SJCRH30 (cell line): ENCODE data around the gene LHPP. TPM values are rescaled to one million over a fixed set of nuclear protein-coding genes. Genes with fewer than 3 reads are reported as not detected.
"Not testable (repeated sequence)": the region's sequence is repeated elsewhere in the genome, so short reads cannot be mapped to it uniquely, and the experiment has no call there.

Experiments used
- DNase-seq, 2 experiments: peaks; one replicate each; pipeline ENCODE4 v3.0.0-alpha.2; 2015 to 2020
- H3K27ac ChIP-seq: fragments of 250-450 bp; sonication (Bioruptor Pico); 2 replicates; pipeline ENCODE4 v1.5.1; 2020; ENCODE audit warnings: mild to moderate bottlenecking, moderate library complexity
- H3K27me3 ChIP-seq: fragments of 250-450 bp; sonication (Bioruptor Pico); 2 replicates; pipeline ENCODE4 v1.5.1; 2020; ENCODE audit warnings: mild to moderate bottlenecking, moderate library complexity
- H3K36me3 ChIP-seq: fragments of 250-450 bp; sonication (Bioruptor Pico); 2 replicates; pipeline ENCODE4 v1.5.1; 2020; ENCODE audit warnings: mild to moderate bottlenecking, moderate library complexity
- H3K4me1 ChIP-seq: fragments of 250-450 bp; sonication (Bioruptor Pico); 2 replicates; pipeline ENCODE4 v1.5.1; 2020; ENCODE audit warnings: mild to moderate bottlenecking, moderate library complexity
- H3K4me3 ChIP-seq: fragments of 250-450 bp; sonication (Bioruptor Pico); 2 replicates; pipeline ENCODE4 v1.5.1; 2020; ENCODE audit warnings: mild to moderate bottlenecking, moderate library complexity
- H3K9me3 ChIP-seq: fragments of 250-450 bp; sonication (Bioruptor Pico); replicated peaks from 2 replicates; pipeline ENCODE4 v1.5.1; 2020; ENCODE audit warnings: mild to moderate bottlenecking, moderate library complexity
- total RNA-seq: library from RNA; depleted of rRNA; stranded (reverse); fragments of >200 nt; shearing (Covaris generic); gene quantifications from 2 replicates; pipeline ENCODE4 v1.2.3, GENCODE V29; 2014

LHPP gene
- total RNA-seq, 1 experiment from 2014 or later, result 2.9 TPM

DNA sequence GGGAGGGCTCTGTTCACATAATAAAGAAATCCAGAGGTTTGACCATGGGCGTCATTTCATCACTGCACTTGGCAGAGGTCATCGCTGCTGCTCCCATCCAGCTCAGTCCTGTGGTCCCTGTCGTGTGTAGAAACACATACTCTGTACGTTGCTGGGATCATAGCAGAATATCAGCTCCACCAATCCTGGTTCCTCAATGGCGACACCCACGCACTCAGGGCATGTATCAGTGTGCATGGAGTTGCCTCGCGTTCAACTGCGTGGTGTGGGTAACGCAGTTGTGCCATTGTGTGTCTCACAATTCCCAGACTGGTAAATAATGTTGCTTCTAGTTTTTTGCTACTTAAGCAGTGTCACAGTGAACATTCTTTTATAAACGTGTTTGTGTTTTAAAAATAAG lies 111.1 kb downstream of the LHPP start:
- Histone ChIP-seq H3K27me3 (no peaks in the 10 kb centered on the region), H3K4me3 (no peak overlapping the region), H3K4me1 (peaks cover 4% of the 10 kb centered on the region; the same call in 1 of the 2 replicates), H3K36me3 (no peaks in the 10 kb centered on the region), H3K27ac (no peak overlapping the region), H3K9me3 (no peaks in the 10 kb centered on the region)
- no peak for DNase-seq

DNA sequence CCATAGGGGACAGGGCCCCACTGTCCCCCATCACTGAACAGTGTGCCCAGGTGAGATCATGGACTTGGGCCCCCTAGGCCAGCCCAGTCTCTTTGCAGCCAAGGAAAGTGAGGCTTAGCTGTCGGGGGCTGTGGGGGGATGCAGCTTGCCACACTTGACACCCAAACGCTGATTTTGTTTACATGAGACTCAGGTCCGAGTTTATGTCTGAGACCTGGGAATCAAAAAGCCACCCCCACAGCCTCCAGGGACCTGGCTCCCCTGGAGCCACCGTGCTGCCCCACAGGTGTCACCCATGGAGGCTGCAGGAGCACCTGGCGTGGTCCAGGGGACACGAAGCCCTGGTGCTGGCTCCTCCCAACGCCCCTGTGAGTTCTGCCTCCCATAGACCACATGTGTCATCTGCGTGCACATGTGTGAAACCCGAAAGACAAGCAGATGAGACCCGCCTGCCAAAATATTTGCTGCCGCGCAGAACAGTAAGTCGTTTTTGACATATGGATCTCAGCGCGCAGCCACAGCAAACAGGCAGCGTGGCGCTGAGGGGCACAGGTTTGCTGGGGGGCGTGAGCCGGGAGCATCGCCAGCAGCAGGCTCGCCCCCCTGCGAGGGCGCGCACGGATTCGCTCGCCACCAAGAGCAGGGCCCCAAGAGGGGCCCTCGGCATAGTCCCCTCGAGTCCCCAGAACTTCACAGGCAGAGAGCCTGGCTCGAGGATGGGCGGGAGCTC lies 112.3 kb downstream of the LHPP start:
- H3K4me3 ChIP-seq, result no peak overlapping the region
- DNase-seq, result no peak

DNA sequence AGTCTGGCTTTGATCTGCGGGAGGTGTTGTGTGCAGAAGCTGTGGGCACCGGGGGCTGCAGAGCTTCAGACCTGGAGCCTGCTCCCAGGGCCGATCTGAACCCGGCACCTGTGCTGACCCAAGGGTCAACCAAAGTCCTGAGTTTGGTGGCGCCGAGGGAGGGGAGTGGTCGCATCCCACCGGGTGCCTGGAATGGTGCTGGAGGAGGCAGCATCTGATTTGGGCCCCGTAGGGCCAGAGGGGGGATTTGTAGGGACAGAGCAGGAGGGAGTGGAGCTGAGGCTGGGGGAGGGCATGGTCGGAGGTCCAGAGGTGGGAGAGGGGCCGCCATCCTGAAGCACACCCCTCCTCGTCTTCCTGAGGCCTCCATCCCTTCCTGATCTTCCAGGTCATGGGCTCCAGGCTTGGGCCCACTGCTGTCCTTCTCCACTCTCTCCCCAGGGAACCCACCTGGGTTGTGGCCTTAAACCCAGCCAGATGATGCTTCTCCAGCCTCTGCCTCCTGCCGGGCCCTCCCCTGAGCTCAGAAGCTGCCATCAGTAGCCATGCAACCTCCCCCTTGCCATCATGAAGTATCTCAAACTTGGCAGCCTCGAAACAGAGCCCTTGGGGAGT lies 112.9 kb downstream of the LHPP start:
- H3K4me1 ChIP-seq, result peaks cover under 1% of the 10 kb centered on the region; the same call in 1 of the 2 replicates
- no peaks in the 10 kb centered on the region for H3K9me3 ChIP-seq
- no peaks in the 10 kb centered on the region for H3K36me3 ChIP-seq
- DNase-seq, result no peak
- H3K4me3 ChIP-seq, result no peak overlapping the region
- H3K27me3 ChIP-seq, result no peaks in the 10 kb centered on the region
- H3K27ac ChIP-seq, result no peak overlapping the region

More for the DNA sequence above, 112.3 kb downstream of the LHPP start:
- peaks cover 4% of the 10 kb centered on the region; the same call in 1 of the 2 replicates for H3K4me1 ChIP-seq
- H3K27me3 ChIP-seq, result no peaks in the 10 kb centered on the region
- no peaks in the 10 kb centered on the region for H3K36me3 ChIP-seq
- H3K9me3 ChIP-seq, result no peaks in the 10 kb centered on the region
- no peak overlapping the region for H3K27ac ChIP-seq

DNA sequence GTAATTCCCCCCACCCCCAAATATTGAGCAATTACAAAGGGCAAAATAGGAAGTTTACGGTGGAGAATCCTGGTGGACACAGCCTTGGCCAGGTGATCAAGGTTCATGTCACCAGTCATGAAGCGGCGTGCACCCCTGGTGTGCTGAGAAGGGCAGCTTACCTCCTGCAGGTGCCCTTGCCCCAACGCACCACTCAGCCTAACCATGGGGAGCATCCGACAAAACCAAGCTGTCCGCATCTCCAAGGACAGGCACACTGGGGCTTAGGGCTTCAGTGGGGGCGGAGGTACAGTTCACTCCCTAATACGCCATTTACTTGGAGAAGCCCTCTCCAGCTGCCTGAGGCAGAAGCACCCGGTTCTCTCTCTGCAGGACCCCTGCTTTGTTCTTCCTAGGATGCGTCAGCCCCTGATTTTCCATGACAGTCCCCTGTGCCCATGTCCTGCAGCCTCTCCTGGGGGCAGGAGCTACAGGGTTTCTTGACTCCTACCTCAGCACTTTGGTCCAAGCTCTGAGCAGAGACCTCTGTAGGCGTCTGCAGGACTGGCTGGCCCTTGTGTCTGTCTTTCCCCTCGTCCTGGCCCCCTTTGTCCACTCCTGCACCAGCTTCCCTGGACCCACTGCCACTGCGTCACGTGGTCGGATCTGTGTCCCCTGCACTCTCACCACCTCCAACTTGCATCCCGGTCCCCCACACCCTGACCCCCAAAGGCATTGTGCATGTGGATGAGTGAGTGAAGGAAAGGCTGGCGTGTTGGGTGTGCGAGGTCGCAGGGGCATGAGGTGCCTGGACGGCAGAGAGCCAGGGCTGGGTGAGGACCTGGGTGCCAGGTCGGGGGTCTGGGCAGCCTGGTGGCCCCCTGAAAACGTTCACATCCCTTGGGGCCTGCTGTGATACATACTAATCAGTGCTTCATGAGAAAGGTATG lies 113.7 kb downstream of the LHPP start:
- Histone ChIP-seq H3K4me1 (no peaks in the 10 kb centered on the region), H3K27me3 (no peaks in the 10 kb centered on the region), H3K36me3 (no peaks in the 10 kb centered on the region), H3K27ac (no peak overlapping the region), H3K4me3 (no peak overlapping the region), H3K9me3 (no peaks in the 10 kb centered on the region)
- no peak for DNase-seq

DNA sequence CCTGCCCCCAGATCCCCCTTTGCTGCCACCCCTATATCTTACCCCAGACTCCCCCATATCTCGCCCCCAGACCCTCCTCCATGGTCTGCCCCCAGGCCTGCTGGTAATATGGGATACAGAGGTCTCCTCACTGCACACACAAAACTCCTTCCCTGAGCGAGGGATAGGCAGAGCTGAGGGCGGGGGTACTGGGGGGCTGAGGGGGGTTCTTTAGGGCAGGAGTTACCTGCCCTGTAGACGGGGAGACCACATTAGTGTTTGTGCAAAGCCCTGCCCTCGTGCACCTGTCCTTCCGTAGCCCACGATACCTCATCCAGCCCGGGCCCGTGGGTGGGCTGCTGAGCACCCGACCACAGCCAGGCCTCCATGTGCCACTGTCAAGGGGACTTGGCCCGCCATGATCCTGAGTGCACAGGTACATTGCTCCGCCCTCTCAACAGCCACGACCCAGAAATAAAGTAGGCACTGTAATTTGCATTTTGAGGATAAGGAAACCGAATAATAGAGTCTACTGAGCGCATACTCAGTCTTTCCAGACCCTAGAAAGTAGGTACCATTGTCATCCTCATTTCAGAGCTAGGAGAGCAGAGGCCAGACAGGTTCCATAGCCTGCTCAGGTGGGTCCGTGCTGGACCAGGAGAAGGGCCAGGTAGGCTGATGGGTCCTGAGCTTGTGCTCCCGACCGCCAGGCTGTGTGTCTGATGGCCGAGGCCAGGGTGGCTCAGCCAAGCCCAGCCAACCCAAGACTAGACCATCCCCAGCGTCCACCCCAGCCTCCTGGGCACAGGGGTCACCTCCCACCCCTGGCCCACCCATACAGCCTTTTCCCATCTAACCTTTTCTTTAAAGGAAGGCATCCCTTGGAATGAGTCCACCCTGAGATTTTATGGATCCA lies 115.2 kb downstream of the LHPP start:
- Histone ChIP-seq H3K27me3 (no peaks in the 10 kb centered on the region), H3K4me3 (no peak overlapping the region), H3K36me3 (no peaks in the 10 kb centered on the region), H3K27ac (no peak overlapping the region), H3K9me3 (no peaks in the 10 kb centered on the region), H3K4me1 (no peaks in the 10 kb centered on the region)
- DNase-seq, result no peak

DNA sequence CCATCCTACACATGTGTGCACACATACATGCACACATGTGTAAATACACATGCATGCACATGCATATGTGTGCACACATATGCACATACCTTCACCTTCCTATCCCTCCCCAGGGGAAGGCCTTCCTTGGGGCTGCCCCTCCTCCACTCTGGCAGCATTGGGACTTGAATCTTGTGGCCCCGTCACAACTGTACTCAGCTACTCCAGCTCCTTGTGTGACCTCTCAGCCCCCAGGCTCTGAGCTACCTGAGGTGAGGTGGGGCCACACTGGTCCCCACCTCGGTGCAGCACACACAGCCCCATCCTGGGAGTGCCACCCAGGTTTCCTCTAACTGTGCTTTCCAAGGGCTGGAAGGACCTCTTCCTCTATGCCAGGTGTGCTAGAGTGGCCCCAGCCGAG lies 116.0 kb downstream of the LHPP start:
- no peaks in the 10 kb centered on the region for H3K9me3 ChIP-seq

DNA sequence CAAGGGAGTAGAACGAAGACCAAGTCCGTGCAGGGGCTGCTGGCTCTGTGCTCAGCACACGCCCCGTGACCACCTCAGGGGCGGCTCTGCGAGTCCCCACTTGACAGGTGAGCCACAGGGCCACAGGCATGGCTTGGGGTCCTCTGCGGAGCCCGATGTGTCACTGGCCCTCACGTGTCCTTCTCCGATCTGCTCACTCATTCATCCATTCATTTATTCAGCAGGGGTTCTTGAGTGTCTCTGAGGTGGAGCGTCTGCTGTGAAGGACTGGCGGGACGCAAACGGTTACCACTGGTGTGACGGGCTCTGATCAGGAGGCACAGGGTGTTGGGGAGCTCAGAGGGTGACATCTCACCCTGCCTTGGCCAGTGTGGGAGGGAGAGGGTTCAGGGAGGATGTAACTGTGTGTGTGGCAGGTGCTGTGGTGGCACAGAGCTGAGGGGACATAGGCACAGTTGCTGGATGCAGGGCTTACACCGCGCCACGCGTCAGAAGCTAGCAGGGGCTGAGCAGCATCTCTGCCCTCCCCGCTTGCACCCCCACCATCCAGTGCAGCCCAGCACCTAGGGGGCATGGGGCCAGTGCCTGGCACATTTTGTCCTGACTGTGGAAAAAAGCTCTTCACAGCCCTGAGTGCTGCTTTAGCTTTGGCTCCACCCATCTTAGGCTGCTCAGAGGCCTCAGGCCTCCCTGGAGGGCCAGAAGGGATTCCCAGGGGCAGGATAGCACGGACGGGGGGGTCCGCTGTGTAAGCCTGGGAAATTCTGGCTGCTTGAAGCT lies 116.8 kb downstream of the LHPP start:
- Histone ChIP-seq H3K36me3 (no peaks in the 10 kb centered on the region), H3K27ac (no peak overlapping the region), H3K4me1 (no peaks in the 10 kb centered on the region), H3K27me3 (no peaks in the 10 kb centered on the region), H3K9me3 (no peaks in the 10 kb centered on the region), H3K4me3 (no peak overlapping the region)
- no peak for DNase-seq

More for the DNA sequence above, 116.0 kb downstream of the LHPP start:
- no peak for DNase-seq
- H3K36me3 ChIP-seq, result no peaks in the 10 kb centered on the region
- H3K4me1 ChIP-seq, result no peaks in the 10 kb centered on the region
- no peak overlapping the region for H3K27ac ChIP-seq
- H3K4me3 ChIP-seq, result no peak overlapping the region
- H3K27me3 ChIP-seq, result no peaks in the 10 kb centered on the region

DNA sequence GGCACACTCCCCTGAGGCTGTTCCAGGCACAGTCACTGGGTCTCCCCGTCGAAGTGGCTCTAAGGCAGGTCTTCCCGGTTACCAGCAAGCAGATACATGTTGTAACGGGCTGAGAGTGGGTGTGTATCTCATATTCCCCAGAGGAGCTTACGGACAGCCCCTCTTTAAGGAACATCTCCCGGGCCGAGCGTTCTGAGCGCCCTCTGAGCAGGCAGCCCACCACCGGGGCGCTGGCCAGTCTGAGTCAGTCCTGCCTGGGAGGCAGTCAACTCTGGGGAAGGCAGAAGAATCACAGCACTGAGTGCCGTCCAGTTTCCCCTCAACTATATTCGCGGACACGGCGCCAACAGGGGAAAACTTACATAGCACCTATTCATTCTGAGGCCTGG lies 117.4 kb downstream of the LHPP start:
- Histone ChIP-seq H3K4me1 (no peaks in the 10 kb centered on the region), H3K27ac (no peak overlapping the region), H3K4me3 (no peak overlapping the region), H3K27me3 (no peaks in the 10 kb centered on the region), H3K9me3 (no peaks in the 10 kb centered on the region), H3K36me3 (no peaks in the 10 kb centered on the region)
- DNase-seq, result no peak

DNA sequence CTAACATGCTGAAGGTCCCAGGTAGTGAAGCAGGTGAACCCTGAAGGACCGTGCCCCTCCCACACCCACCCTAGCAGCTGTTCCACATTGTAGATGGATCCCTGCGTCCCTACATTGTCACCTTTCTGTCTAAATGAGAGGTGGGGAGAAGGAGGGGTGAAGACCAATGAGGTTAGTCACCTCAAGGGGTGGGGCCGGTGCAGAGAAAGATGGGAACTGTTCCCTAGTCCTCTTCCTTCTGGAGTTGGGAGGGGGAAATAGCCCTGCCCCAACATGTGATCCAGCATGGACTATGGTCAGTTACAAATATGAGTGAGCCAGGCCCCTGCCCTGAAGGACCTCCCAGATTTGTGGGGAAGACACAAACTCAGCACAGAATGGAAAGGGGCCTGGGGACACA lies 124.5 kb downstream of the LHPP start:
- peaks cover 10% of the 10 kb centered on the region for H3K4me1 ChIP-seq
- H3K9me3 ChIP-seq, result 0 out of 2 replicates have a peak, but pooled peaks cover 4% of the 10 kb centered on the region
- H3K4me3 ChIP-seq, result no peak overlapping the region
- no peak for DNase-seq
- H3K36me3 ChIP-seq, result no peaks in the 10 kb centered on the region
- H3K27me3 ChIP-seq, result 0 out of 2 replicates have a peak, but pooled peaks cover 7% of the 10 kb centered on the region
- H3K27ac ChIP-seq, result no peak overlapping the region

DNA sequence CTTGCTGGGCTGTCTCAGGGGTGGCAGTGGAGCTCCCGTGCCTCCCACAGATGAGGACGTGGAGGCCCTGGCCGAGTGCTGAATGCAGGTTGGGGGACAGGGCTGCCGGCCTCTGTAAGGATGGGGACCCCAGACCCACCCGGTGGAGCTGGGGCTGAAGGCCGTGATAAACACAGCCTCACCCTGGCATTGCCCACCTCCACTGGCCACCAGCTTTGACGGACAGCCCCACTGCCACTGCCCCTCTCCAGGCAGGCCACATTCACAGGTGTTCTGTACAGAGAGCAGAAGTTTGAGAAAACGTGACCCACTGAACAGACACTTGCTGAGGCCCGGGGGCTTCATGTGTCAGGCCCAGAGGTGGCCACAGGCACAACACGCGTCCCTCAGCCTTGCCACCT lies 126.2 kb downstream of the LHPP start:
- H3K27me3 ChIP-seq, result 0 out of 2 replicates have a peak, but pooled peaks cover 7% of the 10 kb centered on the region
- no peaks in the 10 kb centered on the region for H3K36me3 ChIP-seq
- no peak for DNase-seq
- 0 out of 2 replicates have a peak, but pooled peaks cover 4% of the 10 kb centered on the region for H3K9me3 ChIP-seq
- H3K4me3 ChIP-seq, result no peak overlapping the region
- peaks cover 10% of the 10 kb centered on the region for H3K4me1 ChIP-seq
- H3K27ac ChIP-seq, result no peak overlapping the region

DNA sequence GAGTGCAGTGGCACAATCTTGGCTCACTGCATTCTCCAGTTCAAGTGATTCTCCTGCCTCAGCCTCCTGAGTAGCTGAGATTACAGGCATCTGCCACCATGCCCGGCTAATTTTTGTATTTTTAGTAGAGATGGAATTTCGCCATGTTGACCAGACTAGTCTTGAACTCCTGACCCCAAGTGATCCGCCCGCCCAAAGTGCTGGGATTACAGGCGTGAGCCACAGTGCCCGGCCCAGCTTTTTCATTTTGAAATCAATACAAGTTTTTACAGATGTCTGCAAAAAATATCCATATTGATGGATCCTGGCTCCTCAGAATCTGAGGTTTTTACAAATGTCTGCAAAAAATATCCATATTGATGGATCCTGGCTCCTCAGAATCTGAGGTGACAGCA lies 126.7 kb downstream of the LHPP start:
- not testable (repeated sequence) for DNase-seq, H3K27ac ChIP-seq, H3K36me3 ChIP-seq, H3K27me3 ChIP-seq, H3K9me3 ChIP-seq, H3K4me3 ChIP-seq, H3K4me1 ChIP-seq

DNA sequence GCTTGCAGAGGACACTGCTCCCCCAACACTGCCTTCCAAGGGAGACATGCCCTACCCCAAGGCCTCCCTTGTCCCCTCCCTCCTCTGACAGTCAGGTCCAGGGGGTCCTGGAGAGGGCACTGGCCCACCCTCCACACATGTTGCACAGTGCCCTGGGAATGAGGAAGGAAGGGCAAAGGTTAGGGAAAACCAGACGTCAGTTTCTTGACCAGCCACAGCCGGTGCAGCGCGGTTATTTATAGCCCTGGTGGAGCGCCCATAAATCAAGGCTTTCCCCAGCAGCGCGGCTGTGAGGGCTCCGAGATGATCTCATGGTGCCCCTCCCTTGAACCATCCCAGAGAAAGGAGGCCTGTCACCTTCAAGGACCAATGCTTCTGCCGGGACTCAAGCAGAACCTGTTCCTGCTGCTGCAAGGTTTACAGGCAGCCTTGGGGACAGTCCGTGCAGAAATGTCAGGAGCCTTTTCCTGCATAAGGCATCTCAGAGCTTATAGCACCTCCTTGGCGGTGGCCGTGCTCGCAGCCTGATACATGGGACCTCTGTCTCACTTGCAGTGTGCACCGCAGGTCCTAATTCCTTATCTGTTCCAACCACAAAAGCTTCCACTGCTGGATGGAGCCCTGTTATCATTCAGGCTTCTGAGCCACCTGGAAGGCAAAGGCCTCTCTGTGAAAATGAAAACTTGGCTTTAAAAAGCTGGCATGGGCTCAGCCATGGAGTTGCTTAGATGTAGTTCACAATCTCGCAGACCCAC lies 127.3 kb downstream of the LHPP start:
- H3K4me1 ChIP-seq, result peaks cover 10% of the 10 kb centered on the region
- H3K36me3 ChIP-seq, result no peaks in the 10 kb centered on the region
- 0 out of 2 replicates have a peak, but pooled peaks cover 7% of the 10 kb centered on the region for H3K27me3 ChIP-seq
- H3K9me3 ChIP-seq, result 0 out of 2 replicates have a peak, but pooled peaks cover 4% of the 10 kb centered on the region
- peak overlapping the region; percentile 47 for H3K4me3 ChIP-seq
- peak; percentile 41 to 48 for DNase-seq
- no peak overlapping the region for H3K27ac ChIP-seq
